Ovary (tissue), 3 donors: ENCODE measurements around the gene OSR1.

Experiments used
- CTCF ChIP-seq, 3 donors: fragments of 450-650 bp in 2 of 3; fragments of 200-600 bp in 1 of 3; IDR thresholded peaks; one replicate each; pipeline versions ENCODE4 v1.5.1 to v1.8.0; 2016 to 2022; ENCODE audit warnings: antibody characterized with exemption in 3 of 3, mild to moderate bottlenecking in 1 of 3
- EP300 ChIP-seq: sonication (generic); formaldehyde crosslinking; IDR thresholded peaks from one replicate; pipeline ENCODE4 v1.6.1; 2017; ENCODE audit warnings: antibody characterized with exemption
- POLR2A ChIP-seq: fragments of 450-650 bp; IDR thresholded peaks from one replicate; pipeline ENCODE4 v1.6.1; 2017; ENCODE audit warnings: antibody characterized with exemption, mild to moderate bottlenecking, moderate library complexity
- donor health status: DM: no; HTN: no; CAD: no.

DNA sequence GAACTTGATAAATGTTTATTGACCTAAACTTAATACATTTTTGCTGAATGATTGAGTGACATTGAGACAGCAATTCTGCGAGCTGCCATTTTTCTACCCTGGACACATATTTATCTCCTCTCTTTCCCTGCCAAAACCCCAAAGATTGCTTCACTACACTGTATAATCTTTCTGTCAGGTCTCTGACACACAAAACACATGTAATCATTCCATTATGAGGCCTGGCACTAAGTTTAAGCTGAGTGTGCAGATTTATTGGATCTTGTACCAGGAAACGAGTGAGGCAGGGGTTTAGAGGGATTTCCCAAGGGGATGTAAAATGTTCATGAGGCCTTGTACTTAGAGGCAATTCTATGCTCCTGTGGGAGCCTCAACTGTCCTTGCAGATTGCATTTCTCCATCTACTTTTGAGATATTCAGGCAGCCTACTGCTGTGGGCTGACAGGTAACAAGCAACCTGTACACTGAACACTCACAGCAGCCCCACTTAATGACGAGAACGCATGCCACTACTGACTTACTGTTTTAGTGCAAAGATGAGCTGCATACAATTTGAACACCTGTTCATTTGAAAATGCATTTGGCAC, 13.7 kb upstream of the OSR1 start:
- no peak for TF ChIP-seq CTCF (IDR thresholded peaks at IDR 0.05)
- no peak for TF ChIP-seq EP300
- TF ChIP-seq POLR2A: no peak
